ENCODE data around the gene IMPDH1.

The IMPDH1 gene

GRCh38 chr7:128360359-128360678 lies 49.5 kb downstream of the IMPDH1 start:
- H3K9ac ChIP-seq (ENCODE audit: low read depth, low read length, poor library complexity): no peak overlapping the region
- no peak overlapping the region for H3K14ac ChIP-seq (ENCODE audit: low read length)
- peaks cover 5 to 91% (median 49%) of the 10 kb centered on the region in 3 experiments for H3K27me3 ChIP-seq (ENCODE audit: control insufficient read depth in 3 of 3, insufficient read depth in 3 of 3, low read depth in 1 of 3, low read length in 3 of 3)
- H3K27ac ChIP-seq (replicated peaks; ENCODE audit: low read length): no peak overlapping the region
- peaks cover 8 to 16% of the 10 kb centered on the region in 2 donors for H3K4me1 ChIP-seq (ENCODE audit: control insufficient read depth in 2 of 2, insufficient read depth in 1 of 2, low read depth in 1 of 2, low read length in 2 of 2)
- no CpG with 5 or more reads among the region's 9 CpGs for WGBS, 2 donors (ENCODE audit: extremely low coverage in 2 of 2, insufficient read length in 2 of 2, insufficient replicate concordance in 1 of 2)
- H3K36me3 ChIP-seq (replicated peaks in 1 of 2; ENCODE audit: control insufficient read depth in 2 of 2, insufficient read depth in 2 of 2, low read length in 2 of 2): no peaks in the 10 kb centered on the region
- no peak overlapping the region for H3K23ac ChIP-seq (ENCODE audit: low read depth, low read length, poor library complexity)
- H3K18ac ChIP-seq (ENCODE audit: low read length): peak overlapping the region; percentile 95
- no peak for DNase-seq (ENCODE audit: low spot score)
- peak overlapping the region; percentile 92 for H3K4me2 ChIP-seq (ENCODE audit: insufficient read depth, low read length, poor library complexity, severe bottlenecking)
- peak overlapping the region; percentile 72 for H2BK15ac ChIP-seq (ENCODE audit: low read length)
- peaks cover 1% of the 10 kb centered on the region for H3K79me1 ChIP-seq (ENCODE audit: low read depth, low read length)
- H2AK5ac ChIP-seq (ENCODE audit: low read depth, low read length): no peak overlapping the region
- H4K91ac ChIP-seq (ENCODE audit: low read depth, low read length, poor library complexity): no peak overlapping the region
- H3K9me3 ChIP-seq (replicated peaks in 1 of 2; ENCODE audit: control insufficient read depth in 2 of 2, insufficient read depth in 1 of 2, low read depth in 1 of 2, low read length in 2 of 2): no peaks in the 10 kb centered on the region
- H2BK12ac ChIP-seq (ENCODE audit: low read length): no peak overlapping the region
- H2BK5ac ChIP-seq (ENCODE audit: low read length): peak overlapping the region; percentile 16
- no peak overlapping the region for H2BK120ac ChIP-seq (ENCODE audit: low read depth, low read length)
- peak overlapping the region; percentile 96 for H2AFZ ChIP-seq (ENCODE audit: low read length)
- no peak overlapping the region for H4K8ac ChIP-seq (ENCODE audit: low read depth, low read length)
- H3K4me3 ChIP-seq (ENCODE audit: low read length in 2 of 2): peak overlapping the region in 1 of 2 donors; percentile 57
- H3K4ac ChIP-seq (ENCODE audit: low read length): no peak overlapping the region

GRCh38 chr7:128359939-128360338 lies 49.8 kb downstream of the IMPDH1 start:
- peak overlapping the region; percentile 96 for H2AFZ ChIP-seq (ENCODE audit: low read length)

GRCh38 chr7:128359336-128359735 lies 50.4 kb downstream of the IMPDH1 start:
- Histone ChIP-seq H3K27me3 (ENCODE audit: control insufficient read depth in 3 of 3, insufficient read depth in 3 of 3, low read depth in 1 of 3, low read length in 3 of 3) (peaks cover 5 to 86% (median 44%) of the 10 kb centered on the region in 3 experiments), H4K91ac (ENCODE audit: low read depth, low read length, poor library complexity) (no peak overlapping the region), H3K27ac (replicated peaks; ENCODE audit: low read length) (no peak overlapping the region), H4K8ac (ENCODE audit: low read depth, low read length) (no peak overlapping the region), H3K4me2 (ENCODE audit: insufficient read depth, low read length, poor library complexity, severe bottlenecking) (no peak overlapping the region), H3K9me3 (replicated peaks in 1 of 2; ENCODE audit: control insufficient read depth in 2 of 2, insufficient read depth in 1 of 2, low read depth in 1 of 2, low read length in 2 of 2) (no peaks in the 10 kb centered on the region), H3K79me1 (ENCODE audit: low read depth, low read length) (peaks cover 1% of the 10 kb centered on the region), H3K4ac (ENCODE audit: low read length) (no peak overlapping the region), H2BK5ac (ENCODE audit: low read length) (no peak overlapping the region), H2BK12ac (ENCODE audit: low read length) (peak overlapping the region; percentile 53), H3K18ac (ENCODE audit: low read length) (peak overlapping the region; percentile 54), H2AK5ac (ENCODE audit: low read depth, low read length) (peak overlapping the region; percentile 43), H3K36me3 (replicated peaks in 1 of 2; ENCODE audit: control insufficient read depth in 2 of 2, insufficient read depth in 2 of 2, low read length in 2 of 2) (no peaks in the 10 kb centered on the region), H2BK15ac (ENCODE audit: low read length) (peak overlapping the region; percentile 53), H3K23ac (ENCODE audit: low read depth, low read length, poor library complexity) (peak overlapping the region; percentile 25), H3K4me3 (ENCODE audit: low read length in 2 of 2) (no peak overlapping the region), H2AFZ (ENCODE audit: low read length) (no peak overlapping the region), H3K4me1 (ENCODE audit: control insufficient read depth in 2 of 2, insufficient read depth in 1 of 2, low read depth in 1 of 2, low read length in 2 of 2) (peaks cover 8 to 16% of the 10 kb centered on the region in 2 donors), H2BK120ac (ENCODE audit: low read depth, low read length) (no peak overlapping the region), H3K9ac (ENCODE audit: low read depth, low read length, poor library complexity) (no peak overlapping the region), H3K14ac (ENCODE audit: low read length) (peak overlapping the region; percentile 59)
- DNase-seq (ENCODE audit: low spot score): no peak
- no CpG with 5 or more reads among the region's 12 CpGs for WGBS, 2 donors (ENCODE audit: extremely low coverage in 2 of 2, insufficient read length in 2 of 2, insufficient replicate concordance in 1 of 2)

More at GRCh38 chr7:128359939-128360338, 49.8 kb downstream of the IMPDH1 start:
- Histone ChIP-seq H3K4me2 (ENCODE audit: insufficient read depth, low read length, poor library complexity, severe bottlenecking) (no peak overlapping the region), H3K4me1 (ENCODE audit: control insufficient read depth in 2 of 2, insufficient read depth in 1 of 2, low read depth in 1 of 2, low read length in 2 of 2) (peaks cover 8 to 16% of the 10 kb centered on the region in 2 donors), H2BK15ac (ENCODE audit: low read length) (peak overlapping the region; percentile 72), H2BK120ac (ENCODE audit: low read depth, low read length) (no peak overlapping the region), H3K9me3 (replicated peaks in 1 of 2; ENCODE audit: control insufficient read depth in 2 of 2, insufficient read depth in 1 of 2, low read depth in 1 of 2, low read length in 2 of 2) (no peaks in the 10 kb centered on the region), H3K23ac (ENCODE audit: low read depth, low read length, poor library complexity) (no peak overlapping the region), H3K18ac (ENCODE audit: low read length) (peak overlapping the region; percentile 52), H4K91ac (ENCODE audit: low read depth, low read length, poor library complexity) (no peak overlapping the region), H3K4me3 (ENCODE audit: low read length in 2 of 2) (no peak overlapping the region), H3K36me3 (replicated peaks in 1 of 2; ENCODE audit: control insufficient read depth in 2 of 2, insufficient read depth in 2 of 2, low read length in 2 of 2) (no peaks in the 10 kb centered on the region), H3K9ac (ENCODE audit: low read depth, low read length, poor library complexity) (no peak overlapping the region), H3K79me1 (ENCODE audit: low read depth, low read length) (peaks cover 1% of the 10 kb centered on the region), H4K8ac (ENCODE audit: low read depth, low read length) (no peak overlapping the region), H3K4ac (ENCODE audit: low read length) (no peak overlapping the region), H2BK5ac (ENCODE audit: low read length) (peak overlapping the region; percentile 16), H3K27ac (replicated peaks; ENCODE audit: low read length) (no peak overlapping the region), H3K27me3 (ENCODE audit: control insufficient read depth in 3 of 3, insufficient read depth in 3 of 3, low read depth in 1 of 3, low read length in 3 of 3) (peaks cover 5 to 88% (median 47%) of the 10 kb centered on the region in 3 experiments), H2BK12ac (ENCODE audit: low read length) (no peak overlapping the region), H3K14ac (ENCODE audit: low read length) (no peak overlapping the region), H2AK5ac (ENCODE audit: low read depth, low read length) (peak overlapping the region; percentile 43)
- WGBS, 2 donors (ENCODE audit: extremely low coverage in 2 of 2, insufficient read length in 2 of 2, insufficient replicate concordance in 1 of 2): no CpG with 5 or more reads among the region's 4 CpGs
- DNase-seq (ENCODE audit: low spot score): no peak

- Histone ChIP-seq H2BK5ac (ENCODE audit: low read length) (no peak overlapping the region), H2BK12ac (ENCODE audit: low read length) (no peak overlapping the region), H3K36me3 (replicated peaks in 1 of 2; ENCODE audit: control insufficient read depth in 2 of 2, insufficient read depth in 2 of 2, low read length in 2 of 2) (no peaks in the 10 kb centered on the region), H3K4ac (ENCODE audit: low read length) (no peak overlapping the region), H3K27ac (replicated peaks; ENCODE audit: low read length) (no peak overlapping the region), H3K4me3 (ENCODE audit: low read length in 2 of 2) (no peak overlapping the region), H4K91ac (ENCODE audit: low read depth, low read length, poor library complexity) (no peak overlapping the region), H2BK120ac (ENCODE audit: low read depth, low read length) (no peak overlapping the region), H2BK15ac (ENCODE audit: low read length) (no peak overlapping the region), H3K27me3 (ENCODE audit: control insufficient read depth in 3 of 3, insufficient read depth in 3 of 3, low read depth in 1 of 3, low read length in 3 of 3) (peaks cover 5 to 85% (median 43%) of the 10 kb centered on the region in 3 experiments), H2AFZ (ENCODE audit: low read length) (no peak overlapping the region), H3K4me2 (ENCODE audit: insufficient read depth, low read length, poor library complexity, severe bottlenecking) (no peak overlapping the region), H3K23ac (ENCODE audit: low read depth, low read length, poor library complexity) (no peak overlapping the region), H3K18ac (ENCODE audit: low read length) (no peak overlapping the region), H3K79me1 (ENCODE audit: low read depth, low read length) (peaks cover 1% of the 10 kb centered on the region), H3K4me1 (ENCODE audit: control insufficient read depth in 2 of 2, insufficient read depth in 1 of 2, low read depth in 1 of 2, low read length in 2 of 2) (peaks cover 8 to 16% of the 10 kb centered on the region in 2 donors), H2AK5ac (ENCODE audit: low read depth, low read length) (no peak overlapping the region), H3K9me3 (replicated peaks in 1 of 2; ENCODE audit: control insufficient read depth in 2 of 2, insufficient read depth in 1 of 2, low read depth in 1 of 2, low read length in 2 of 2) (no peaks in the 10 kb centered on the region), H4K8ac (ENCODE audit: low read depth, low read length) (no peak overlapping the region), H3K14ac (ENCODE audit: low read length) (no peak overlapping the region), H3K9ac (ENCODE audit: low read depth, low read length, poor library complexity) (no peak overlapping the region)
- no peak for DNase-seq (ENCODE audit: low spot score)
- WGBS, 2 donors (ENCODE audit: extremely low coverage in 2 of 2, insufficient read length in 2 of 2, insufficient replicate concordance in 1 of 2): no CpG with 5 or more reads among the region's 1 CpG
Measured at GRCh38 chr7:128358233-128358632, 51.5 kb downstream of the IMPDH1 start.
